ENCODE results near the gene TXNDC11. TPM values are rescaled to one million over a fixed set of nuclear protein-coding genes. Genes with fewer than 3 reads are reported as not detected.

TXNDC11 gene
- polyA plus RNA-seq, 10 donors = 16.8 to 24.6 (median 21.1) TPM

DNA sequence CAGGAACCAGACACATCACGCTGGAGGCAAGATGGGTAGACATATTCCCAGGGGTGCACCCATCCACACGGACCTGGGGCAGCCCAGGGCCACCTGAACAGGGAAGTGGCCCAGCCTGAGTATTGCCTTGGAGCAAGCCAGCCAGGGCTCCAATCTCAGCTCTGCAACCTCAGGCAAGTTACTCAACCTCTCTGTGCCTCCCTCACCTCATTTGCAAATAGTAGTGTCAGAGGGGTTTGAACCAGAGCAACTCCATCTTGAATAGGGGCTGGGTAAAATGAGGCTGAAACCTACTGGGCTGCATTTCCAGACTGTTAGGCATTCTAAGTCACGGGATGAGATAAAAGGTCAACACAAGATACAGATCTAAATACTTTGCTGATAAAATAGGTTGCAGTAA is 109.5 kb downstream of the TXNDC11 start:
- no peak for DNase-seq

- DNase-seq = peak; percentile 33 to 78 (median 48)
Observed at GRCh38 chr16:11632455-11632939, 110.2 kb downstream of the TXNDC11 start.

- DNase-seq = no peak
Observed at GRCh38 chr16:11631214-11631613, 111.4 kb downstream of the TXNDC11 start.

DNA sequence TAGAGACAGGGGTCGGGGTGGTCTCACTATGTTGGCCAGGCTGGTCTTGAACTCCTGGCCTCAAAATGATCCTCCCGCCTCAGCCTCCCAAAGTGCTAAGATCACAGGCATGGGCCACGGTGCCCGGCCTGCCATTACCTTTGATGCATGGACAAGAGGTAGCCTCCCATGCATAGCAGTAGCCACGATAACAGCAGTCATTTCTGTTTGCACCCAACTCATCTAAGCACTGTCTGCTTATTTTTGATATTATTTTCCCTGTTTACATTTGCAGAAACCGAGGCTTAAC is 111.9 kb downstream of the TXNDC11 start:
- no peak for DNase-seq

DNA sequence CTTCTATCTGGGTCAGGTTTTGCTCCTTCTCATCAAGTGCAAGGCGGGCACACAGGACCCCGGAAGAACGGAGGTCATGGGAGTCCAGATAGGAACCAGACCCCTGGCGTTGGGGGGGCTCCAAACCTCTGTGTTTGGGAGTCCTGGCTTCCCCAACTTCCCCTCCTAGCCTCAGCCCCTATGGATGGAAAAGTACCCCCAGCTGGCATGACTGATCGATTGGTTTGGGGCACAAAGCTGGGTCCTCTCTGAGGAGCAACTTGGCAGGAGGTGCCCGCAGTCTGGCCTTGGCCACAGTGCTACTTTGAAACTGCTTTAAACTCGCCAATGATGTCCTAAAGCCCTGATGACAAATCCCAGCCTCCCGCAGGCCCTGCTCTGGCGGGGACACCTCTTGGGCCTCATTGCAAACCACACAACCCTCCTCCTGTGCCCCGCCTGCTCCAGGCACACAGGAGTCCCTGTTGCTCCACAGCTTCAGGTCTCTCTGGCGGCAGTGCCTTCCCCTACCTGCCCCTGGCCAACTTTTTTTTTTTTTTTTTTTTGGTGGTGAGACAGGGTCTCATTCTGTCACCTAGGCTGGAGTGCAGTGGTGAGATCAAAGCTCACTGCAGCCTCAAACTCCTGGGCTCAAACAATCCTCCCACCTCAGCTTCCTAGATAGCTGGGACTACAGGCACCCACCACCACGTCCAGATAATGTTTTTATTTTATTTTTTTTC is 112.5 kb downstream of the TXNDC11 start:
- DNase-seq = no peak

Other genes with a start within 250 kb of the TXNDC11 start
- gene LITAF, start 155.9 kb downstream of the TXNDC11 start, polyA plus RNA-seq (ENCODE audit: insufficient read length in 10 of 10) = 10 to 100 TPM; 18.6 to 58.3 (median 37.4) TPM
- gene SNN, start 74.4 kb downstream of the TXNDC11 start, polyA plus RNA-seq (ENCODE audit: insufficient read length in 10 of 10) = 10 to 100 TPM; 19.6 to 30.6 (median 25.5) TPM
- gene ZC3H7A, start 54.4 kb upstream of the TXNDC11 start, polyA plus RNA-seq (ENCODE audit: insufficient read length in 10 of 10) = 10 to 100 TPM; 31.6 to 73.4 (median 46.3) TPM
- gene RSL1D1, start 108.7 kb upstream of the TXNDC11 start, polyA plus RNA-seq (ENCODE audit: insufficient read length in 10 of 10) = 100 to 1,000 TPM; 264 to 377 (median 306) TPM
- gene GSPT1, start 173.1 kb upstream of the TXNDC11 start, polyA plus RNA-seq (ENCODE audit: insufficient read length in 10 of 10) = 100 to 1,000 TPM in 1 of 10 donors, 10 to 100 TPM in 9; 75.5 to 113 (median 88.2) TPM
- 1 to 10 TPM in 9 of 10 donors, under 1 TPM in 1; 0.19 to 5.8 (median 3.1) TPM for gene NPIPB2, start 199.2 kb upstream of the TXNDC11 start, polyA plus RNA-seq (ENCODE audit: insufficient read length in 10 of 10)
- under 1 TPM in 2 of 10 donors, not detected in 8; 0.23 to 0.32 TPM for gene TNFRSF17, start 222.4 kb upstream of the TXNDC11 start, polyA plus RNA-seq (ENCODE audit: insufficient read length in 10 of 10)
- 10 to 100 TPM in 1 of 10 donors, 1 to 10 TPM in 9; 6.5 to 10.2 (median 8.4) TPM for gene SNX29, start 233.9 kb upstream of the TXNDC11 start, polyA plus RNA-seq (ENCODE audit: insufficient read length in 10 of 10)